Thyroid gland (tissue), 4 donors: Measurements from ENCODE around the gene KCNG1.

ENCODE experiments used
- POLR2A ChIP-seq, 2 donors: fragments of 450-650 bp; IDR thresholded peaks; one replicate each; pipeline ENCODE4 v1.6.1; 2017; ENCODE audit warnings: antibody characterized with exemption in 2 of 2, mild to moderate bottlenecking in 2 of 2, moderate library complexity in 1 of 2
- TF ChIP-seq, protein P1 (sequence below), 6 experiments: fragments of 200-600 bp in 3 of 6; fragments of 450-650 bp in 3 of 6; sonication (generic) in 3 of 6; IDR thresholded peaks; one replicate each; pipeline ENCODE4 v1.5.1; 2016 to 2019; ENCODE audit warnings: antibody characterized with exemption in 6 of 6, mild to moderate bottlenecking in 2 of 6, inconsistent platforms in 1 of 6, moderate library complexity in 1 of 6

DNA sequence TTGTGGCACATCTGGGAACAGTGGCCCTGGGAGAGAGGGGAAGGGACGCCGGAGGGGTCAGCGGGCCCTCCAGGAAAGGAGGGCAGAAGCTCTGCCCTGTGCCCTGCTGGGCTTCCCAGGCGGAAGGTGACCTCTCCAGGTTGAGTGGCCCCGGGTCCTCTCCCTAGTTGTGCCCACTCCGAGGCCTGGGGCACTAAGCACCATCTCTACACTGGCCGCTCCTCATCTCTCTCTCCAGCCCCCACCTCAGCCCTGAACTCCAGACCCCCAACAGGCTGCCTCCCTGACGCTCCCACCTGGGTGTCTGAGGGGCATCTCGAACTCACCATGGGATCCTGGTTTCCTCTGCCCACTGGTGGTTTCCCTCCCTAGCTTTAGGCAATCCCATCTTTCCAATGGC lies 18.1 kb downstream of the KCNG1 start:
- TF ChIP-seq, protein P1, sequence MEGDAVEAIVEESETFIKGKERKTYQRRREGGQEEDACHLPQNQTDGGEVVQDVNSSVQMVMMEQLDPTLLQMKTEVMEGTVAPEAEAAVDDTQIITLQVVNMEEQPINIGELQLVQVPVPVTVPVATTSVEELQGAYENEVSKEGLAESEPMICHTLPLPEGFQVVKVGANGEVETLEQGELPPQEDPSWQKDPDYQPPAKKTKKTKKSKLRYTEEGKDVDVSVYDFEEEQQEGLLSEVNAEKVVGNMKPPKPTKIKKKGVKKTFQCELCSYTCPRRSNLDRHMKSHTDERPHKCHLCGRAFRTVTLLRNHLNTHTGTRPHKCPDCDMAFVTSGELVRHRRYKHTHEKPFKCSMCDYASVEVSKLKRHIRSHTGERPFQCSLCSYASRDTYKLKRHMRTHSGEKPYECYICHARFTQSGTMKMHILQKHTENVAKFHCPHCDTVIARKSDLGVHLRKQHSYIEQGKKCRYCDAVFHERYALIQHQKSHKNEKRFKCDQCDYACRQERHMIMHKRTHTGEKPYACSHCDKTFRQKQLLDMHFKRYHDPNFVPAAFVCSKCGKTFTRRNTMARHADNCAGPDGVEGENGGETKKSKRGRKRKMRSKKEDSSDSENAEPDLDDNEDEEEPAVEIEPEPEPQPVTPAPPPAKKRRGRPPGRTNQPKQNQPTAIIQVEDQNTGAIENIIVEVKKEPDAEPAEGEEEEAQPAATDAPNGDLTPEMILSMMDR (IDR thresholded peaks at IDR 0.05) = no peak
- no peak for TF ChIP-seq POLR2A (IDR thresholded peaks at IDR 0.05)
